ENCODE data around the gene ZNF736. TPM values are rescaled to one million over a fixed set of nuclear protein-coding genes. Genes with fewer than 3 reads are reported as not detected.
"Not testable (repeated sequence)": the region's sequence is repeated elsewhere in the genome, so short reads cannot be mapped to it uniquely, and the experiment has no call there.

The ZNF736 gene
- total RNA-seq (ENCODE audit: low replicate concordance): not detected in 2 replicates
- long read RNA-seq: 0 reads

DNA sequence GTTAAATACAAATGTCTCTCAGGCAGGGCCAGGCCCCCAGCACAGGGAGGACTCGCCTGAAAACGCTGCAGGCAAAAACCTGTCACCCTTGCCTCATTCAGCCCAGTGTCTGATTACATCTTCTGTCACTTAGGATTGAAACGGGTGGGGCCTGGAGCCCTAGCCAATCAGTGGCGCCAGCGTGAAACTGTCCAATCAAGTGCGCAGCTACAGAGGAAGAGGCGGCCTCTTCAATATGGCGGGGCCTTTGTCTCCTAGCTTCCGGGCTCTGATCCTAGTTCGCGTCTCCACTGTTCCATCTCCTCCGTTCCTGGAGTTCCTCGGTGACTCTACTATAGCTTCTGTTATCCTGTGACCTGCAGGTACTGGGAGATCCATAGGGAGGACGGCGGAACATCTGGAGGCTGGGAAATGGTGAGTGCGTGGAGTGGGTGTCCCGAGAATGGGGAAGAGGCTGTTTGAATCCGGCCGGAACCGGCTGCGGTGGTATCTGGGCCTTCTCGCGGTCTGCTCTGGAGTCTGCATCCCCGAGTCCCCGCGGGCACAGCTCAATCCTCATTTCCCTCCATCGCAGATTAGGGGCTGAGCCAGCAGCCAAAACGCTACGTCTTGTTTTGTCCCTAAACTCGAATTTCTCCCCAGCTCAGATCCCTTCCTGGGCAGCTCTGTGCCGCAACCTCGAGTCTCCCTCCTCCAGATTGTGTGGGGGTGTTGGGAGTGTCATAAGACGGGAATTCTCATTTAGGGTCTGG, at the start of gene ZNF736:
TSS of gene ZNF736 (plus strand) at position 222 of the 752 bp plus-strand sequence. CDS start at position 412, 190 bp downstream.
- Mint-ChIP-seq H3K4me1 (ENCODE audit: unreplicated experiment) (no peaks in the 10 kb centered on the region), H3K27ac (no peak within 1 kb of the TSS), H3K4me3 (no peak within 1 kb of the TSS), H3K27me3 (no peaks in the 10 kb centered on the region), H3K9me3 (no peaks in the 10 kb centered on the region), H3K36me3 (no peaks in the 10 kb centered on the region)
- TF ChIP-seq, protein P1, sequence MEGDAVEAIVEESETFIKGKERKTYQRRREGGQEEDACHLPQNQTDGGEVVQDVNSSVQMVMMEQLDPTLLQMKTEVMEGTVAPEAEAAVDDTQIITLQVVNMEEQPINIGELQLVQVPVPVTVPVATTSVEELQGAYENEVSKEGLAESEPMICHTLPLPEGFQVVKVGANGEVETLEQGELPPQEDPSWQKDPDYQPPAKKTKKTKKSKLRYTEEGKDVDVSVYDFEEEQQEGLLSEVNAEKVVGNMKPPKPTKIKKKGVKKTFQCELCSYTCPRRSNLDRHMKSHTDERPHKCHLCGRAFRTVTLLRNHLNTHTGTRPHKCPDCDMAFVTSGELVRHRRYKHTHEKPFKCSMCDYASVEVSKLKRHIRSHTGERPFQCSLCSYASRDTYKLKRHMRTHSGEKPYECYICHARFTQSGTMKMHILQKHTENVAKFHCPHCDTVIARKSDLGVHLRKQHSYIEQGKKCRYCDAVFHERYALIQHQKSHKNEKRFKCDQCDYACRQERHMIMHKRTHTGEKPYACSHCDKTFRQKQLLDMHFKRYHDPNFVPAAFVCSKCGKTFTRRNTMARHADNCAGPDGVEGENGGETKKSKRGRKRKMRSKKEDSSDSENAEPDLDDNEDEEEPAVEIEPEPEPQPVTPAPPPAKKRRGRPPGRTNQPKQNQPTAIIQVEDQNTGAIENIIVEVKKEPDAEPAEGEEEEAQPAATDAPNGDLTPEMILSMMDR (conservative IDR thresholded peaks at IDR 0.05): no peak
- DNase-seq (ENCODE audit: extremely low spot score, unreplicated experiment): no peak

DNA sequence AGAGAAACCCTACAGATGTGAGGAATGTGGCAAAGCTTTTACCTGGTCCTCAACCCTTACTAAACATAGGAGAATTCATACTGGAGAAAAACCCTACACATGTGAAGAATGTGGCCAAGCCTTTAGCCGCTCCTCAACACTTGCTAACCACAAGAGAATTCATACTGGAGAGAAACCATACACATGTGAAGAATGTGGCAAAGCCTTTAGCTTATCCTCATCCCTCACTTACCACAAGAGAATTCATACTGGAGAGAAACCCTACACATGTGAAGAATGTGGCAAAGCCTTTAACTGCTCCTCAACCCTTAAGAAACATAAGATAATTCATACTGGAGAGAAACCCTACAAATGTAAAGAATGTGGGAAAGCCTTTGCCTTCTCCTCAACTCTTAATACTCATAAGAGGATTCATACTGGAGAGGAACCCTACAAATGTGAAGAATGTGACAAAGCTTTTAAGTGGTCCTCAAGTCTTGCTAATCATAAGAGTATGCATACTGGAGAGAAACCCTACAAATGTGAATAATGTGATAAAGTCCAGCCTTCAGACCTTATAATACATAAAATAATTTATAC, 47.3 kb upstream of the ZNF736 start:
- TF ChIP-seq, protein P1 (conservative IDR thresholded peaks at IDR 0.05): no peak
- no peaks in the 10 kb centered on the region for H3K4me1 Mint-ChIP-seq (ENCODE audit: unreplicated experiment)
- H3K27ac Mint-ChIP-seq: no peak overlapping the region
- no peak overlapping the region for H3K4me3 Mint-ChIP-seq
- no peak for DNase-seq (ENCODE audit: extremely low spot score, unreplicated experiment)
- peaks cover 5% of the 10 kb centered on the region for H3K9me3 Mint-ChIP-seq
- no peaks in the 10 kb centered on the region for H3K36me3 Mint-ChIP-seq
- no peaks in the 10 kb centered on the region for H3K27me3 Mint-ChIP-seq

DNA sequence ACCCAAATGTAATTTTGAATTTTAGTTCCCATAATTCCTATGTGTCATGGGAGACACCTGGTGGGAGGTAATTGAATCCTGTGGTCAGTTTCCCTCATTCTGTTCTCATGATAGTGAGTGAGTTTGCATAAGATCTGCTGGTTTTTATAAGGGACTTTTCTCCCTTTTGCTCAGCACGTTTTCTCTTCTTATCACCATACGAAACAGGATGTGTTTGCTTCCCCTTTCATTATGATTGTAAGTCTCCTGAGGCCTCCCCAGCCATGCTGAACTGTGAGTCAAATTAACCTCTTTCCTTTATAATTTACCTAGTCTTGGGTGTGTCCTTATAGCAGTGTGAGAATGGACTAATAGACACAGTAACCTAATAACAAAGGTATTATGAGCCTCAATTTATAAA, 36.1 kb upstream of the ZNF736 start:
- no peaks in the 10 kb centered on the region for H3K4me1 Mint-ChIP-seq (ENCODE audit: unreplicated experiment)
- peaks cover 7% of the 10 kb centered on the region for H3K9me3 Mint-ChIP-seq
- DNase-seq (ENCODE audit: extremely low spot score, unreplicated experiment): no peak
- TF ChIP-seq, protein P1 (conservative IDR thresholded peaks at IDR 0.05): no peak
- H3K4me3 Mint-ChIP-seq: no peak overlapping the region
- H3K27ac Mint-ChIP-seq: no peak overlapping the region
- no peaks in the 10 kb centered on the region for H3K27me3 Mint-ChIP-seq
- no peaks in the 10 kb centered on the region for H3K36me3 Mint-ChIP-seq

DNA sequence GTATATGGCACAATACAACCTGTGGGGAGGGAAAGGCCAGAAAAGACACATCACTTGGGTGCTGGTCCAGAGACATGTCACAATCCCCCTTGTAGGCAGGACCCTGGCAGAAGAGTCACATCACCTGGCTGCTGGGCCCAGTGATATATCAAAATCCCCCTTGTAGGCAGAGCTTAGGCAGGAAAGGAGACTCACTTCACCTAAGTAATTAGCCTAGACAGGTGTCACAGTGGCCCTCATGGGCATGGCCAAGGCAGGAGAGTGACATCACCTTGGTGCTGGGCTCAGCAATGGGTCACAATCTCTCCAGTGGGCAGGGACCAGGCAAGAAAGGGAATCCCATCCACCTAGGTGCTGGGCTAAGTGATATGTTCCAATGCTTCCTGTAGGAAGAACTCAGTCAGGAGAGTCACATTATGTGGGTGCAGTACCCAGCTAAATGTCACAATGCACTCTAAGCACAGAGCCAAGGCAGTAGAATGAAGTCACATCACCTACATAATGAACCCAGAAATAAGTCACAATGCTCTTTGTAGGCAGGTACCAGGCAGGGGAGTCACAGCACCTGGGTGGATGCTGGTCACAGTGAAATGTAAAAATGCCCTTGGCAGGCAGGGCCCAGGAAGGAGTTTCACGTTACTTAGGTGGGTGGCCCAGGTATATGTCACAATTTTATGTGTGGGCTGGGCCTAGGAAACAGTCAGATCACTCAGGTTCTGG, 18.9 kb upstream of the ZNF736 start:
- TF ChIP-seq, protein P1 (conservative IDR thresholded peaks at IDR 0.05): no peak
- Mint-ChIP-seq H3K27me3 (no peaks in the 10 kb centered on the region), H3K4me1 (ENCODE audit: unreplicated experiment) (no peaks in the 10 kb centered on the region), H3K36me3 (no peaks in the 10 kb centered on the region), H3K9me3 (peaks cover 16% of the 10 kb centered on the region), H3K4me3 (no peak overlapping the region), H3K27ac (no peak overlapping the region)
- DNase-seq (ENCODE audit: extremely low spot score, unreplicated experiment): peak; percentile 36

DNA sequence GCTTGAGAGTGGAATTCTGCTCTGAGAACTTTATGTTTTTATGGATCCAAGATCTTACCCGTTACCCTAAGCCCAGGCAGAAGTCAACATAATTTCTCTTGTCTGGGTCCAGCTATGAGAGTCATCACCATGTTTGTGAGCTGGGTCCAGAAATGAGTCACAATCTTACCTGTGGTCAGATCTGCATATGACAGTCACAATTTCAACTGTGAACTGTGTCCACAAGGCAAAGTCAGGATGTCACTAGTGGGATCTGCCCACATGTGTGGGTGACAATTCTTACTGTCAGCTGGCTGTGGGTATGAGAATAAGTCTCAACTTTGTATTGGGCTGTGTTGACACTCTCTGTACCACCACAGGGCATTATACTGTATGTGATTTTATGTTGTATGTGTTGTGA, 16.3 kb upstream of the ZNF736 start:
- not testable (repeated sequence) for H3K27me3 Mint-ChIP-seq; H3K4me1 Mint-ChIP-seq (ENCODE audit: unreplicated experiment); H3K4me3 Mint-ChIP-seq; H3K27ac Mint-ChIP-seq; DNase-seq (ENCODE audit: extremely low spot score, unreplicated experiment); H3K36me3 Mint-ChIP-seq
- peaks cover 27% of the 10 kb centered on the region for H3K9me3 Mint-ChIP-seq
